BJ (cell line): ENCODE data around the gene SRSF2. TPM values are rescaled to one million over a fixed set of nuclear protein-coding genes. Genes with fewer than 3 reads are reported as not detected.
A peak's percentile ranks its signal among the peaks of the same experiment; 100 is the strongest.

Source experiments
- CTCF ChIA-PET: fragments of 350-600 bp; formaldehyde crosslinking; extraction: SDS; loops from one replicate; lab custom pipeline; 2021; ENCODE audit warnings: antibody characterized with exemption, inconsistent platforms; lab: Yijun Ruan, JAX
- POLR2A ChIA-PET: fragments of 300-600 bp; sonication (Branson Sonifier 250); formaldehyde crosslinking; extraction: SDS; loops from one replicate; lab custom pipeline; 2021; ENCODE audit warnings: antibody characterized with exemption; lab: Charles Lee
- DNase-seq: peaks from one replicate; pipeline ENCODE4 v3.0.0-alpha.2; 2011; ENCODE audit warnings: low read depth
- H3K27me3 ChIP-seq: 2 replicates; pipeline ENCODE4 v1.6.0; 2011; ENCODE audit warnings: low read length; ENCODE audit not compliant: control insufficient read depth, insufficient read depth
- H3K36me3 ChIP-seq: 2 replicates; pipeline ENCODE4 v1.5.1; 2011; ENCODE audit warnings: low read length; ENCODE audit not compliant: control insufficient read depth, insufficient read depth
- H3K4me3 ChIP-seq: 2 replicates; pipeline ENCODE4 v1.5.1; 2011; ENCODE audit warnings: low read depth, mild to moderate bottlenecking, control low read depth, low read length
- polyA plus RNA-seq: library from polyadenylated mRNA; depleted of rRNA; stranded (reverse); fragments of >200 nt; gene quantifications from 2 replicates; pipeline ENCODE4 v1.2.3, GENCODE V29; 2011
- TF ChIP-seq, protein P1 (sequence below): IDR thresholded peaks from 2 replicates; pipeline ENCODE4 v1.5.1; 2011; ENCODE audit warnings: low read depth, mild to moderate bottlenecking, control low read depth, inconsistent platforms, low read length, moderate library complexity; ENCODE audit not compliant: insufficient read depth

The SRSF2 gene
- polyA plus RNA-seq, 1 experiment = 110 TPM

DNA sequence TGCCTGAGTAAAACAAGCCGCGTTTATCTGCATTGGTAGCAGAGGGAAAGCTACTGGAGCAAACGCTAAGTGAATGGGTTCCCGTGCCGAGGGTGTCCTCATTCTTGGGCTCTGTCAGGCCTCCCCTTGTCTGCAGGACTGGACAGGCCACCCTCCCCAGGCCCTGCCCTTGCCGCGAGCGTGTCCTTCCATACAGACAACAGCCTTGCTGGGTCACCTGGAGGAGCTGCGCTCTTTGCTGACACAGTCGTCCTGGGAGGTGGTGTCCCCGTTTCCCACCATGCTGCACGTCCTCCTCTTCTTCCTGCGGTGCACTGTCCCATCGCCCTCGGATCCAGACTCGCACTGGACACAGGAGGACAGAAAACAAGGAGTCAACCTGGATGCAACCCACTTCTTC, 18.6 kb downstream of the SRSF2 start:
- CTCF ChIA-PET = interaction anchor here (1.3 kb wide), 1 partner anchor 9 kb away, joined by 4 read pairs; no protein-coding TSS in a partner anchor
- Histone ChIP-seq H3K4me3 (no peak overlapping the region), H3K36me3 (peaks cover 36% of the 10 kb centered on the region), H3K27me3 (no peaks in the 10 kb centered on the region)
- POLR2A ChIA-PET = no interaction called here
- TF ChIP-seq, protein P1, sequence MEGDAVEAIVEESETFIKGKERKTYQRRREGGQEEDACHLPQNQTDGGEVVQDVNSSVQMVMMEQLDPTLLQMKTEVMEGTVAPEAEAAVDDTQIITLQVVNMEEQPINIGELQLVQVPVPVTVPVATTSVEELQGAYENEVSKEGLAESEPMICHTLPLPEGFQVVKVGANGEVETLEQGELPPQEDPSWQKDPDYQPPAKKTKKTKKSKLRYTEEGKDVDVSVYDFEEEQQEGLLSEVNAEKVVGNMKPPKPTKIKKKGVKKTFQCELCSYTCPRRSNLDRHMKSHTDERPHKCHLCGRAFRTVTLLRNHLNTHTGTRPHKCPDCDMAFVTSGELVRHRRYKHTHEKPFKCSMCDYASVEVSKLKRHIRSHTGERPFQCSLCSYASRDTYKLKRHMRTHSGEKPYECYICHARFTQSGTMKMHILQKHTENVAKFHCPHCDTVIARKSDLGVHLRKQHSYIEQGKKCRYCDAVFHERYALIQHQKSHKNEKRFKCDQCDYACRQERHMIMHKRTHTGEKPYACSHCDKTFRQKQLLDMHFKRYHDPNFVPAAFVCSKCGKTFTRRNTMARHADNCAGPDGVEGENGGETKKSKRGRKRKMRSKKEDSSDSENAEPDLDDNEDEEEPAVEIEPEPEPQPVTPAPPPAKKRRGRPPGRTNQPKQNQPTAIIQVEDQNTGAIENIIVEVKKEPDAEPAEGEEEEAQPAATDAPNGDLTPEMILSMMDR = no peak
- DNase-seq = no peak

DNA sequence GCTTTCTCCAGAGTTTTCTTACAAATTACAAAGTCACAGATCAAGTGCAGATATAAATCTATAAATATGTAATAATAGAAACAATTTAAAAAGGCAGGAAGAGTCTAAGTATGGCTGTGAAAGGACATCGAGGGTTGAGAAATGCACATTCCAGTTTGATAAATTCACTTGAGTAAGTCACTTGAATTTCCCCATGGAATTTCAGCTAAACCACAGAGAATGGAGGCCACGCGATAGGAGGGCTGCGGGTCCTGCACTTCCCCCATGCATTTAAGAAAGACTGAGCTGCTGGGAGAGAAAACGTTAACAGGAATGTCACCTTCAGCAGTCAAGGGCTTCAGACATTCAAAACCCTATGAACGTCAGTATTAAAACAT, 20.3 kb downstream of the SRSF2 start:
- TF ChIP-seq, protein P1 = no peak
- peak; percentile 83 for DNase-seq
- Histone ChIP-seq H3K4me3 (no peak overlapping the region), H3K36me3 (peaks cover 35% of the 10 kb centered on the region), H3K27me3 (no peaks in the 10 kb centered on the region)
- POLR2A ChIA-PET = interaction anchor here (0.5 to 0.6 kb wide), 2 partner anchors 9 to 1662 kb away, joined by 3 to 17 read pairs; partner anchors contain the start of gene PGS1
- CTCF ChIA-PET = interaction anchor here (0.8 to 3.3 kb wide), 7 partner anchors 10 to 194 kb away, joined by 3 to 25 read pairs (median 4); partner anchors contain the start of genes JMJD6 and METTL23

DNA sequence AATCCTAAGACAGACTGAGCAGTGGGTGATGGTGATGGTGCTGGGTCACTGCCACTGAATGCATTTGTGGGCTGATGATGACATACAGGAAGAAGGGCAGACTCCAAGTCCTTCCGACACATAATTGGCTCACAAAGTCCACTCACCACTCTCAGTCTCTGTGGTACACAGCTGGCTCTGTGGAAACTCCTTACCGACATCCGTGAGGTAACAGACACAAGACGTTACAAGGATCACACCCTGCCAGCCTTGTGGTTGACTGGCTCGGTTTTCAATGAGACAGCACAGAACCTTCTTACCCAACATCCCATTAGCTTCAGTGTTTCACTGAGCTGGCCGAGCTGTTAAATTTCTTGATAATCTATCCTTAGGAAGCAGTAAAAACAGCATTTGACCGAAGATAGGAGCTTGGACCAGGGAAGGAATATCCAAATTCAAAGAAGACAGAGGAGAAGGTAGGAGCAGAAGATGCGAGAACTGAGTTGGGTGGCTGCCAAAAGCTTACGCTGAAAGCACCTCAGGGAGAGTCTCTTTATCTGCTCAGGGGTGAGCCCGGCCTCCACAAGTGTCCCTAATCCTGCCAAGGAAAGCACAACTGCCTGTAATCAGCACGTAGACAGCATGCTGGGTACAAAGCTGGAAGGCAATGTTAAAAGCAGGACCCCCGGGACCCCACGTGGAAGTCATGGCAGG, 20.8 kb downstream of the SRSF2 start:
- Histone ChIP-seq H3K4me3 (no peak overlapping the region), H3K36me3 (peaks cover 29% of the 10 kb centered on the region), H3K27me3 (no peaks in the 10 kb centered on the region)
- TF ChIP-seq, protein P1 = no peak
- ChIA-PET CTCF (interaction anchor here (0.8 to 3.3 kb wide), 7 partner anchors 10 to 204 kb away, joined by 3 to 25 read pairs (median 3); partner anchors contain the start of genes JMJD6 and METTL23), POLR2A (no interaction called here)
- peak; percentile 97 for DNase-seq

DNA sequence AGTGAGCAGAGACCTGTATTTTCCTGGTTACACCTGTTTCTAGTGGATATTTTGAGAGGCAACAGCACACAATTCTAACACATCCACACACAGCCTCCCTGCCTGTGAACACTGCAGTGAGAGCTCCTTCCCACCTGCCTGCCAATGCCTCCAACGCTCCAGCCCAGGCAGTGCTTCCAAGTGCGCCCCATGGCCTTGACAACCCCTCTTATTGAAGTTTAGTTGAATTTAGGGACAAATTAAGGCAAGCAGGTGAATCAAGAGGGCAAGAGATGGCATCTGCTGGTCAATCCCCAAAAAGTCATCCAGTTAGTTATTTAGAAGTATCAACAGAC, 21.7 kb downstream of the SRSF2 start:
- DNase-seq = no peak
- no peaks in the 10 kb centered on the region for H3K27me3 ChIP-seq
- ChIA-PET CTCF (interaction anchor here (0.9 to 3.5 kb wide), 5 partner anchors 11 to 203 kb away, joined by 3 to 25 read pairs (median 20); partner anchors contain the start of genes JMJD6 and METTL23), POLR2A (no interaction called here)
- peaks cover 24% of the 10 kb centered on the region for H3K36me3 ChIP-seq
- H3K4me3 ChIP-seq = no peak overlapping the region
- TF ChIP-seq, protein P1 = no peak

DNA sequence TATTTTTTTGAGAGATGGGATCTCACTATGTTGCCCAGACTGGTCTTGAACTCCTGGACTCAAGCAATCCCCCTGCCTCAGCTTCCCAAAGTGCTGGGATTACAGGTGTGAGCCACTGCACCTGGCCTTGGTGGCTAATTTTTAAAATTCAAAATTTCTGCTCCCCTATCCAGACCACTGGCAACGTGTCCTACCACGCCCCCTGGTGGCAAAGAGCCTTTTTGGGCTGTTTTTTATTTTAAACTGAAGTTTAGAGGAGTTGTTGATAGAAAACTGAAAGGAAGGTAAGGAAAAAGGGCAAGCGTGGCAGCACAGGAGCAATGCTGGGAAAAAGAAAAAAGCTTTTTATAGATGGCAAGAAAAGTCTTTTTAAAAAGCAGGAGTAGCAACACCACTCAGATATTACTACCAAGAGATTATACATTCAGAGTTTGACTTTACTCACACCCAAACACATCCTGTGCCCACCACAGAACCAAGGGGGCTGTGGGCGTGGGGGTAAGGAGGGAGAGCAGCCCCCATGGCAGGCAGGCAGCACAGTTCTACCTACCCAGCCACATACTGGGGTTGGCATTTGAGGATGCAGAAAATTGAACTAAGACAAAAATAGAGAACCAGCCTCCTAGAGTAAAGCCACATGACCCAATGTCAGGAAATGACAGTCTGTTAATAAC, 22.2 kb downstream of the SRSF2 start:
- Histone ChIP-seq H3K36me3 (peaks cover 18% of the 10 kb centered on the region), H3K4me3 (no peak overlapping the region), H3K27me3 (no peaks in the 10 kb centered on the region)
- DNase-seq = no peak
- ChIA-PET CTCF (interaction anchor here (0.9 to 3.5 kb wide), 7 partner anchors 11 to 156 kb away, joined by 3 to 25 read pairs (median 5); partner anchors contain the start of genes JMJD6 and METTL23), POLR2A (no interaction called here)
- TF ChIP-seq, protein P1 = peak; percentile 81
